Stimulated activated naive CD8-positive, alpha-beta T cell treated with anti-CD3 and anti-CD28 coated beads, Interleukin-15, Interleukin-2, amounts not matched to agents 100 U/mL and 50 U/mL, for 24 hours (primary cell): ENCODE data around the gene URAD.

ENCODE experiments used
- ATAC-seq: fragments of 150-1000 bp; cut with Tn5 transposase; one replicate; pipeline ENCODE4 v1.10.0; 2021
- DNase-seq: peaks from one replicate; pipeline ENCODE4 v3.0.0; 2021

The URAD gene

GRCh38 chr13:28000567-28000966 lies 12.1 kb upstream of the URAD start:
- ATAC-seq (no peak), DNase-seq (no peak)

- no peak for ATAC-seq
These were observed 9.5 kb upstream of the URAD start for GRCh38 chr13:27997904-27998522.

GRCh38 chr13:27991881-27992280 lies 3.4 kb upstream of the URAD start:
- no peak for DNase-seq
- no peak for ATAC-seq

More at GRCh38 chr13:27997904-27998522, 9.5 kb upstream of the URAD start:
- DNase-seq, result no peak

DNA sequence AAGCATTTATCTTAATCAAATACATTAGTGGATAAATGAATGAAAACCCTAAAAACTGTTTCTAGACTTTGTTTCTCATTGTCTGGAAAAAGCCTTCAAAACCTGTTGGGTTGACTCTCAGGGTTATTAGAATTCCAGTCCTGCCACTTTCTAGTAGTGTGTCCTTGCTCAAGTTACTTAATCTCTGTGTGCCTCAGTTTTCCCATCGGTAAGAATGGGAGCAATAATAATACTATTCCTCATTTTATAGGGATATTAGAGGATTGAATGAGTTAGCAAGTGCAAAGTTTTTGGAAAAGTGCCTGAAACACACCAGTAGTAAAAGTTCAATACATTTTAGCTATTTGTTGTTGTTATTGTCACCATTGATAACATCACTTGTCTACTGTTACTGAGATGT lies 2.9 kb downstream of the URAD start:
- no peak for ATAC-seq
- DNase-seq, result no peak

DNA sequence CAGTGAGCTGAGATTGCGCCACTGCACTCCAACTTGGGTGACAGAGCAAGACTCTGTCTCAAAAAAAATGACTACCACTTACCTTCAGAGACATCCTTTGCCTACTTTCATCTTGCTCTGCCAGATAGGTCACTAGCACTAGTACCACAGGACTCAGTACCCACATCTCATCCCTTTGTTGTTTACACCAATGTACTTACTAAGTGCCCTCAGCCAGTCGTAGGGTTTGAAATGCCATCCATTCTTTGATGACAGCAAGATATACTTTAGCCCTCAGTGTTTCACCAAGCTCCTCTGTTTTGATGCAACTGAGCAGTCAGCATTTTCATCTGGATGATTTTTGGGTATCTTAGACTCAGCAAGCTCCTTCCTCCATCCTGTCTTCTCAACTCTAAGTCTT lies 6.1 kb downstream of the URAD start:
- DNase-seq (no peak), ATAC-seq (no peak)

DNA sequence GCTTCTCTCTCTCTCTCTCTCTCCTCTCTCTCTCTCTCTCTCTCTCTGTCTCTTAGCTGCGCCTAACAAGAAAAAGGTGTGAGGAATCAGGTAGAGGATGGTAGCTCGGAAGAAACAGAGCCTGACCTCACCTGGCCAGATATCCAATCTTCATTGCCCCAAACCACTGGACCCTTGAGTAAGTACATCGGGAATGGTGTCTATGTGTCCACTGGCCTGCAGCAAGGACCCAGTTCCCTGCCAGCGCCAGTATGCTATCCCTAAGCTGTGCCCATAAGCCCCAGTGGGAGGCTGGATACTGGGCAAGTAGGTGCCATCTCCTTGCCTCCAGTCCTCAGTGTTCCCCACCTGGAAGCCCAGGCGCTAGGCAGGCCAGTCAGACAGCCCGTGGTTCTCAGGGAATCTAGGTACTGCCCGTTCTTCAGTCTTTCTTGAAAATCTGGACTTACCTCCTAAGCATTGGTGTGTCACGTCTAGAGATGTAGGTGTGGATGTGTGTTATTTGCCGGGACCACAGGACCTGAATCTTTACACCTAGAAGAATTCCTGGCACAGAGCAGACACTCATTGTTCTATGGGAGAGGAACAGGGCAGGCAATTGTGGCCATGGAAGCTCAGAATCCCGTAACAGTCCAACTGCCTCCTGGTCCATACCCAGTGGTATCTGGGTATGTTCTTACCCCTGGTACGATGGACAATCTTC lies 7.3 kb downstream of the URAD start:
- ATAC-seq (no peak), DNase-seq (no peak)

DNA sequence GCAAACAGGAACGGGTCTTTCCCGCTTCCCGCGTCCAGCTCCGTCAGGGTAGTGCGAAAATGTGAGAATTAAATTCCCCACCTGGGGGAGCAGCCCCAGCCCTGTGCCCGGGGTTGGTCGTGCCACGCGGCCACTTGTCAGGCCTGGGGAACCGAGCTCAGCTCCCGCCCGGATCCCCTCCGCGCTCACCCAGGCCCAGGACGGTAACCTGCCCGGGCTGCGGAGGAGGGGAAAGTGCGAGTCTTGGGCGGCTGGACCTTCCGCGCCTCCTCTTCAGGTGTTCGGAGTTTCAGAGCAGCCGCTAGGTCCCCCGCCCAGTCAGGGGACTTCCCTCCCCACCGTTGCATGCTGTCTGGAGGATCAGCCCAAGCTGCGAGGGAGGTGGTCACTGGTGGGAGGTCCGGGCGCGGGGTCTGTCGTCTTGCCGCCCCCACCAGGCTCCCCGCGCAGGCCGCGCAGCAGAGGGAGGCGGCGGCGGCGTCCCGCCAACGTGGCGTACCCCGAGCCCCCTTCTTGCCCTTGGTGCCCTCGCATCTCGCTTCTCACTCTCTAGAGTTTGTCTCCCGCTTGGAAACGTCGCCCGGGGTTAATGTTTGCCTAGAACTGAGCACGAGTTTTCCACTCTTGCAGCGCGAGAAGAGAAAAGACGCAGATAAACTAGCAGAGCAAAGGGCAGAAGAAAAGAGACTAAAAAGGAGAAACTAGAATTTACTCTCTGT lies 8.1 kb downstream of the URAD start:
- ATAC-seq (no peak), DNase-seq (no peak)

- DNase-seq, result no peak
- ATAC-seq, result no peak
These were observed 8.7 kb downstream of the URAD start for GRCh38 chr13:27979765-27980279.

DNA sequence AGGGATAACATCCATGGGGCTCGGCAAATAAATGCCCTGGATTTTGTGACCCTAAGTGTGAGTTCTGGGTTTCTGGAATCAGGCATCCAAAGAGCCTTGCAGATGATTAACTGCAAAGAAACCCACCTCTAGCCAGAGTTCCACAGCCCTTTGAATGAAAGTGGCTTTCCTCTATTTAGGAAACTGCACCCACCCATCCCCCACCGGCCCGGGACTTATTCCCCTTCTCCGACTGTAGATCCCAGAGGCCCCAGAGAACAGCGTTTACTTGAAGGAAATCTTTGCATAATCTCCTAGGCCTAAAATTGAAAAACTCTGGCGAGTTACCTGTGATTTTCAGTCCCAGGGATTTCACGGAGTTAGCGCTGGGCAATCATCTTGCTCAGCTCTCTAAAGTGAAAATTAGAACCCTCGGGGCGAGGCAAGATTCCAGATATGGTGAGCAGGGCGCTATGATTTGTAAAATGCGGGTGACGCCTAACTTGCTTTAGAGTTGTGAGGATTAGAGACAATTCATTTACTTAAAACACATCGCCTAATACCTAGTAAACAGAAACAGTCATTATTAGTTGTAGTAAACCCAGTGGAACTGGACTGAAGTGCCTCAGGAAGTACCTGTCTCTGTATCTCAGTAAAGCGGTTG lies 9.4 kb downstream of the URAD start:
- ATAC-seq, result no peak
- no peak for DNase-seq

DNA sequence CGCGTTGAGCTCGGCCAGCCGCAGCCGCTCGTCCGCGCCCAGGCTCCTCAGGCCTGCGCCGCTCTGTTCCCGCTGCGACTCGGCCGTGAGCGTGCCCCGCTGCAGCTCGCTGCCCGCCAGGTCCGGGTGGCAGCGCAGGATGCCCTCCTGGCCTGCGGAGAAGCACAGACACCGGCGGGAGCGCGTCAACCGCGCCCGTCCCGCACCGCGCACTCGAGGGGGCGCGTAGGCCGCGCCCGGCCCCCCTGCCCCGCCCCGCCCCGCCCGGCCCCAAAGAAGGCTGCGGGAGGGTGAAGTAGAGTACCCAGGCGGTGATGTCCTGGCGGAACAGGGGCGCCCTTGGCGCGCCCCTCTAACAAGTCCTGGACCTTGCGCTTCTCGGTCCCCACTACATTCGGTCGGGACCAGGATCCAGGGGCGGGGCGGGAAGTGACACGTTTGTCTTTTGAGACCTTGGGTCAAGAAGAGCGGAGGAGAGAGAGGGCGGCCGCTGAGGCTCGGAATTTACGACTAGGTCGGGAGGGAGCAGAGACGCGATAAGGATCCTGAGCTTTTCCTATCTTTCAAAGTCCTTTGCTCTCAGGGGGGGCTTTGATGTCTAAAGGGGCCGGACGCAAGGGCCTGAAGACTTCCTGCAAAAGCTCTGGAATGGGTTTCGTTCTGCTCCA lies 10.1 kb downstream of the URAD start:
- DNase-seq (peak; percentile 9), ATAC-seq (no peak)

DNA sequence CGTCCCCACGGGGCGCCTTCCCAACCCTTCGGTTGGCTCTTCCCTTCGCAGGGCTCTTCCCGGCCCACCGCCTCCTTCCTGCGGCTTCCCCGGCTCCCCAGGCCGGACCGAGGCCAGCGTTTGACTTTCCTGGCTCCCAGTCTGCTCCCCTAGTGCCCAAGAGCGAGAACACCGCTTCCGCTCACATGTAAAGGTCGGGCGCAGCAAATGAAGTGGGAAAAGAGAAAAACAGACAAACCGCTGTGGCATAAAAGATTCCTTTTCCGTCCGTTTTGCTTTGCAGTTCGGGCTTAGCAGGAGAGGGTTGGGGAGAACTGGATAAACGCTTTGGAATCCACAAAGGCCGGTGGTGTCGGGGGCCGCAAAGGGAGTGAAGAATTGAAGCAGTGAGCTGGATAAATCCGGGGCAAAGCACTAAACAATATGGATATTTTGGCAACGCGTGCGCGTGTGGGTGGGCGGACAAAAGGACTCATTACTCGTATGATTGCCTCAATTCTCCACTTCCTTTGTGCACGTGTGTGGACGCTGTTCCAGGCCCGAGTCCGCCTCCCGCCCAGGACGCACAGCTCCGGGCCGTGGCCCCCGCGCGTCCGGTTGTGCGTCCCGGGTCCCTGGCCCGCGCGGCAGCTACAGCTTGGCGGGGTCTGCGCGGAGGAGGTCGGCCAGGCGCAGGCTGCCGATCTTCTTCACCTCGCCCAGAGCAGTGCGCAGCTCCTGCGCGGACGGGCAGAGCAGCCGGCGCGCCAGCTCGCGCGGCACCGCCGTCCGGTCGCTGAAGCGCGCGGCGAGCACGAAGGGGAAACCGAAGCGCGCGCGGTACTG lies 10.8 kb downstream of the URAD start:
- DNase-seq (no peak), ATAC-seq (no peak)

DNA sequence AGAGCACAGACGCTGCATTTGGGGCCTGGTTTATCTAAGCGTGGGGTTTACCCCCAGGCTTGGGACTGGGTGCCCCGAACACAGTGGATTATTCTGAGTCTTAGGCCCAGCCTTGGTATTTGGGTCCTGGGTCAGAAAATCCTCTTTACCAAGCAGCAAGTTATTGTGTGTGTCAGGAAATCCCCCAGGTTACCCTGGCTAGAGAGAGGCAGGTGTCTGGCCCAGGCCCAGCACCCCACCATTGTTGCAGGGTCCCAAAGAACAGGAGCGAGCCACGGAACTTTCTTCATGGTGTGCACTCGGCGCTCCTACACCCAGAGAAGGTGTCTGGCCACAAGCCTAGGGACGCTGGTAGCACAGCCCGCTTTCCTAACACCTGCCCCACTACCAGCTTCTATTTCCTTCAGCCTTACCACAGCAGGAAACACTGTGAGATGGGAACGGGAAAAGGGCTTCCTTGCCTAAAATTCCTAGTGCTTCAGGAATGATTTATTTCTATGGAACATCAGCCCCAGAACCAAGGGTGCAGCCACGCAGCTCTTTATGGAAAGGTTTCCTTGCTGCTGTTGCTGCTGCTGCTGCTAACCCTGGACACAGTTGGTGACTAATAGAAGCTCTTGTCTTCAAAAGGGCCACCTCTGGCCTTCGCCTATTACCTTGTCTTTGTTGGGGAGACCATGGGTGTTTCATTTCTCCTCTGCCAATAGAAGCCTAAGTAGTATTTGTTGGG lies 12.0 kb downstream of the URAD start:
- no peak for ATAC-seq
- DNase-seq, result no peak

- no peak for DNase-seq
- ATAC-seq, result no peak
These were observed 12.7 kb downstream of the URAD start for GRCh38 chr13:27975564-27976361.

GRCh38 chr13:27973961-27974662 lies 14.4 kb downstream of the URAD start:
- ATAC-seq, result no peak
- no peak for DNase-seq

DNA sequence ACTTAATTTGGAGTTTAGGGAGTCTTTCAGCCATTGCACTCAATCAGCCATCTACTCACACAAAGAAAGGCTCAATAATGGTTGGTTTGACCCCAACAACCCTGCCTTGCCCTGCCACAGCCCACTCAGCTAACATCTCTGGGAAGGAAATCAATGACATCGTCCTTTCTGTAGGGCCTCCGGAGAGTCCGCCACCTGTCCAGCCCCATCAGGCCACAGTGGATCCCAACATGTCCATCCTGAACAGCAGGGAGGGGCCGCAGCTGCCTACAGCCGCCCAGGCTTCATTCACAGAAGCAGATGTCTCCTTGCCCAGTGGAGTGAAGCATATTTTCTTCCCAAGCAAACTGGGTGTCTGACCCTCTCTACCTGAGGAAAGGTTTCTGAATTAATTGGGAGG lies 15.2 kb downstream of the URAD start:
- no peak for ATAC-seq
- no peak for DNase-seq

DNA sequence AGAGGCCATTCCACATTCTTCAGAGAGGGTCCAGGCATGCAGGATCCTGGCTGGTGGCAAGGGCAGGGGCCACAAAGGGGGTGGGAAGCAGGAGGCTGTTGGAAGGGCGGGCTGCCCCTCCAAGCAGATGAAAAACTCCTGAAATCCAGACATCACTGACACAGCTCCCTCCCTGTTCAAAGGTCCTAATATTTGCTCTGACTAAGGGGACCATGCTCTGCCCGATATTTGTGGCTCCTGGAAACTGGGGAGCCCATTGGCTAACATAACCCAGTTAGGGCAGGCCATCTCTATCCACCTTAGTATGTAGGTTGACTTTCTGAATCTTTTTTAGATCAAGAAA lies 16.0 kb downstream of the URAD start:
- ATAC-seq (no peak), DNase-seq (no peak)

DNA sequence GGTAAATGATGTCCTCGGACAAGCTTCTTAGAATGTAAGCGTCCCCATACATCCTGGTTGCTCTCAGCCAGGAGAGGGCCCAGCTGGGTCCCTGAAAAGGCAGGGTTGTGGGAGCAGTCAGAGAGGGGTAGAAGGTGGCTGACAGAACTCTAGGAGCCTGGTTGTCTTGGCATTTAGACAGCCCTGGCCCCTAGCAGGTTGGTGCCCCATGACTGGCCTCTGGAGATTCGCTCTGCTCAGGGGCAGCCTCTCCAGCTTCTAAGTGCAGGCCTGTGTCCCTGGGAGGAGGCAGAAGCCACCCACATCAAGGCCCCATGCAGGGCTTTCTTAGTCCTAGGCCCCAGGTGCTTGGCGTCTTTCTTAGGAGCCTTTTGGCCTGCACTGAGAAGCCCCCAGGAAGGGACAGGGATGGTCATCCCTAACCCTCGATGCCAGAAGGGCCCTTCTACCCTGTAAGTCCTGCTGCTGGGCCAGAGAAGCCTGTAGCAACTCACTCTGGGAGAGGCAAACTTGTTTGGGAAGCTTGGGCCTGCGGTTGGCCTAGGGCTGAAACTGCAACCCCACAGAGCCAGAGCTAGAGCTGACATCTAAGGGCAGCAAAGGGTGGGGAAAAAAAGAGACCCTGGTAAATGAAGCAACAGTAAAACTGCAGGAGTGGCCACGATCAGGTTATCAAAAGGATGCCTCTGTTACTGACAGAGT lies 16.6 kb downstream of the URAD start:
- DNase-seq, result no peak
- ATAC-seq, result no peak

DNA sequence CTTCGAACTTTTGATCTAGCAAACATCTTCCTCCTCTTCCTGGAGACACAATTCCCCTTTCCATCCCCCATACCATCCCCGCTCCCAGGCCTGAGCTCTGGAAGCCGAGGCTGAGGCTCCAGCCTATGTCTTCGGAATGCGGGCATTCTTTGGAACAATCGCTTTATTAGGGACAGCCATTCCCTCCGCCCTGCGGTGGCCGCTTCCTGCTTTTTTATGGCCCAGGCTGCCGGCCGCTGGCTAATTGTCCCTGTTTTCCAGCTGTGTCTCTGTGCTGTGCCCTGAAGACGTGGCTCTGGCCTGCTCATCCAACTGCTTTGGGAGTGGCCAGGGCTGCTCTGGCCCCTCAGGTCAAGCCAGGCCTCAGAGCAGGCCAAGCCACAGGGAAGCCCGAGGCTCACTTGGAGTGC lies 17.3 kb downstream of the URAD start:
- no peak for DNase-seq
- no peak for ATAC-seq
